ENCODE data around the gene PLA2G4D. TPM values are rescaled to one million over a fixed set of nuclear protein-coding genes. Genes with fewer than 3 reads are reported as not detected.

The PLA2G4D gene
- polyA plus RNA-seq, 1 of the 3 experiments (the other 2 are of a cell fraction): not detected

DNA sequence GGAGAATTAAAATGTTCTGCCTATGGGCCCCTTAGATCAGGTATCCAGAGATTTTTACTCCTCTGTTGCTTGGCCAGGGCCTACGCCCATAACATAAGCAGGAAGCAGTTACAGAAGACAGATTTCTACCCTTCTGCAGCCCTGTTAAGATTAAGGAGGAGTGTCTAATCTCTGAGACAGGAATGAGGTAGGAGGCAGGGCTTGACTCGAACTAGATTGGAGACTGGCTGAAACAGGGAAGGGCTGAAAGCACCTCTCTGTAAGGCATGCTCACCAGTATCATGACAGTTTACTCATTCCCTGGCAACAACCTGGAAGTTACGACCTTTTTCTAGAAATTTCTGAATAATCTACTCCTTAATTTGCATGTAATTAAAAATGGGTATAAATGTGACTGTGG is 16.7 kb downstream of the PLA2G4D start:
- H3K4me1 ChIP-seq (ENCODE audit: control insufficient read depth in 1 of 2, insufficient read depth in 2 of 2, low read depth in 1 of 2, low read length in 1 of 2): no peaks in the 10 kb centered on the region; a peak in 1 of 4 replicates
- CTCF ChIA-PET: interaction anchor here (1.8 to 14.9 kb wide), 3 partner anchors 11 to 85 kb away, joined by 6 to 293 read pairs (median 172); no protein-coding TSS in a partner anchor
- H3K27ac ChIP-seq (ENCODE audit: low read depth in 2 of 2, low read length in 1 of 2): no peak overlapping the region
- no peaks in the 10 kb centered on the region for H3F3A ChIP-seq (replicated peaks; ENCODE audit: insufficient read depth)
- TF ChIP-seq FOXJ3 (CRISPR knock-in tag; IDR thresholded peaks at IDR 0.05) (no peak), MXI1 (IDR thresholded peaks at IDR 0.05; ENCODE audit: low read depth, low read length) (no peak), FOSL2 (IDR thresholded peaks at IDR 0.05; ENCODE audit: borderline replicate concordance, low read depth) (no peak), TEAD4 (IDR thresholded peaks at IDR 0.05; ENCODE audit: borderline replicate concordance, insufficient read depth) (no peak), YY1 (IDR thresholded peaks at IDR 0.05; ENCODE audit: low read depth) (no peak), MEF2A (IDR thresholded peaks at IDR 0.05; ENCODE audit: borderline replicate concordance, low read depth) (no peak), NRF1 (IDR thresholded peaks at IDR 0.05; ENCODE audit: low read depth, low read length) (no peak), TCF12 (IDR thresholded peaks at IDR 0.05) (no peak), EZH2phosphoT487 (IDR thresholded peaks at IDR 0.05; ENCODE audit: borderline replicate concordance, low read depth) (no peak), RCOR1 (IDR thresholded peaks at IDR 0.05; ENCODE audit: low read length) (no peak), CHD2 (IDR thresholded peaks at IDR 0.05; ENCODE audit: low read length, partially characterized antibody) (no peak), RXRA (IDR thresholded peaks at IDR 0.05; ENCODE audit: borderline replicate concordance, low read depth) (no peak)
- TF ChIP-seq, protein P1, sequence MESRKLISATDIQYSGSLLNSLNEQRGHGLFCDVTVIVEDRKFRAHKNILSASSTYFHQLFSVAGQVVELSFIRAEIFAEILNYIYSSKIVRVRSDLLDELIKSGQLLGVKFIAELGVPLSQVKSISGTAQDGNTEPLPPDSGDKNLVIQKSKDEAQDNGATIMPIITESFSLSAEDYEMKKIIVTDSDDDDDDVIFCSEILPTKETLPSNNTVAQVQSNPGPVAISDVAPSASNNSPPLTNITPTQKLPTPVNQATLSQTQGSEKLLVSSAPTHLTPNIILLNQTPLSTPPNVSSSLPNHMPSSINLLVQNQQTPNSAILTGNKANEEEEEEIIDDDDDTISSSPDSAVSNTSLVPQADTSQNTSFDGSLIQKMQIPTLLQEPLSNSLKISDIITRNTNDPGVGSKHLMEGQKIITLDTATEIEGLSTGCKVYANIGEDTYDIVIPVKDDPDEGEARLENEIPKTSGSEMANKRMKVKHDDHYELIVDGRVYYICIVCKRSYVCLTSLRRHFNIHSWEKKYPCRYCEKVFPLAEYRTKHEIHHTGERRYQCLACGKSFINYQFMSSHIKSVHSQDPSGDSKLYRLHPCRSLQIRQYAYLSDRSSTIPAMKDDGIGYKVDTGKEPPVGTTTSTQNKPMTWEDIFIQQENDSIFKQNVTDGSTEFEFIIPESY (IDR thresholded peaks at IDR 0.05; ENCODE audit: borderline replicate concordance, low read depth): no peak
- TF ChIP-seq, protein P2, sequence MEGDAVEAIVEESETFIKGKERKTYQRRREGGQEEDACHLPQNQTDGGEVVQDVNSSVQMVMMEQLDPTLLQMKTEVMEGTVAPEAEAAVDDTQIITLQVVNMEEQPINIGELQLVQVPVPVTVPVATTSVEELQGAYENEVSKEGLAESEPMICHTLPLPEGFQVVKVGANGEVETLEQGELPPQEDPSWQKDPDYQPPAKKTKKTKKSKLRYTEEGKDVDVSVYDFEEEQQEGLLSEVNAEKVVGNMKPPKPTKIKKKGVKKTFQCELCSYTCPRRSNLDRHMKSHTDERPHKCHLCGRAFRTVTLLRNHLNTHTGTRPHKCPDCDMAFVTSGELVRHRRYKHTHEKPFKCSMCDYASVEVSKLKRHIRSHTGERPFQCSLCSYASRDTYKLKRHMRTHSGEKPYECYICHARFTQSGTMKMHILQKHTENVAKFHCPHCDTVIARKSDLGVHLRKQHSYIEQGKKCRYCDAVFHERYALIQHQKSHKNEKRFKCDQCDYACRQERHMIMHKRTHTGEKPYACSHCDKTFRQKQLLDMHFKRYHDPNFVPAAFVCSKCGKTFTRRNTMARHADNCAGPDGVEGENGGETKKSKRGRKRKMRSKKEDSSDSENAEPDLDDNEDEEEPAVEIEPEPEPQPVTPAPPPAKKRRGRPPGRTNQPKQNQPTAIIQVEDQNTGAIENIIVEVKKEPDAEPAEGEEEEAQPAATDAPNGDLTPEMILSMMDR (IDR thresholded peaks at IDR 0.05): no peak
- TF ChIP-seq, protein P3, sequence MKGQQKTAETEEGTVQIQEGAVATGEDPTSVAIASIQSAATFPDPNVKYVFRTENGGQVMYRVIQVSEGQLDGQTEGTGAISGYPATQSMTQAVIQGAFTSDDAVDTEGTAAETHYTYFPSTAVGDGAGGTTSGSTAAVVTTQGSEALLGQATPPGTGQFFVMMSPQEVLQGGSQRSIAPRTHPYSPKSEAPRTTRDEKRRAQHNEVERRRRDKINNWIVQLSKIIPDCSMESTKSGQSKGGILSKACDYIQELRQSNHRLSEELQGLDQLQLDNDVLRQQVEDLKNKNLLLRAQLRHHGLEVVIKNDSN (IDR thresholded peaks at IDR 0.05; ENCODE audit: borderline replicate concordance, low read depth): no peak
- TF ChIP-seq, protein P4, sequence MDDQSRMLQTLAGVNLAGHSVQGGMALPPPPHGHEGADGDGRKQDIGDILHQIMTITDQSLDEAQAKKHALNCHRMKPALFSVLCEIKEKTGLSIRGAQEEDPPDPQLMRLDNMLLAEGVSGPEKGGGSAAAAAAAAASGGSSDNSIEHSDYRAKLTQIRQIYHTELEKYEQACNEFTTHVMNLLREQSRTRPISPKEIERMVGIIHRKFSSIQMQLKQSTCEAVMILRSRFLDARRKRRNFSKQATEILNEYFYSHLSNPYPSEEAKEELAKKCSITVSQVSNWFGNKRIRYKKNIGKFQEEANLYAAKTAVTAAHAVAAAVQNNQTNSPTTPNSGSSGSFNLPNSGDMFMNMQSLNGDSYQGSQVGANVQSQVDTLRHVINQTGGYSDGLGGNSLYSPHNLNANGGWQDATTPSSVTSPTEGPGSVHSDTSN (IDR thresholded peaks at IDR 0.05): no peak
- H2AFZ ChIP-seq (ENCODE audit: low read depth): no peak overlapping the region
- H3K9ac ChIP-seq: no peak overlapping the region
- H3K36me3 ChIP-seq (replicated peaks in 1 of 2; ENCODE audit: control insufficient read depth in 1 of 2, insufficient read depth in 2 of 2, low read length in 1 of 2): no peaks in the 10 kb centered on the region
- H3K9me2 ChIP-seq: no peaks in the 10 kb centered on the region
- H3K4me2 ChIP-seq: no peak overlapping the region
- no peaks in the 10 kb centered on the region for H4K20me1 ChIP-seq (ENCODE audit: insufficient read depth)
- DNase-seq: no peak
- H3K27me3 ChIP-seq (ENCODE audit: insufficient read depth): 0 out of 2 replicates have a peak, but pooled peaks cover 4% of the 10 kb centered on the region
- H3K4me3 ChIP-seq (ENCODE audit: low read depth in 2 of 2, low read length in 1 of 2): no peak overlapping the region
- H3K79me2 ChIP-seq (ENCODE audit: insufficient read depth): no peaks in the 10 kb centered on the region
- no peaks in the 10 kb centered on the region for H3K9me3 ChIP-seq
- 69% methylated on average over 3 of the region's 3 CpGs for WGBS (ENCODE audit: low lambda C conversion rate)
- POLR2A ChIA-PET: no interaction called here

Data from SK-N-SH (cell line).